HUDEP-2 (cell line): ENCODE data around the gene ACTR1A.
A peak's percentile ranks its signal among the peaks of the same experiment; 100 is the strongest.

ENCODE experiments used
- DNase-seq, 76 experiments: peaks; one replicate each; lab custom pipeline; 2025; ENCODE audit not compliant: unreplicated experiment in 76 of 76; lab: John Stamatoyannopoulos, UW

Gene ACTR1A

DNA sequence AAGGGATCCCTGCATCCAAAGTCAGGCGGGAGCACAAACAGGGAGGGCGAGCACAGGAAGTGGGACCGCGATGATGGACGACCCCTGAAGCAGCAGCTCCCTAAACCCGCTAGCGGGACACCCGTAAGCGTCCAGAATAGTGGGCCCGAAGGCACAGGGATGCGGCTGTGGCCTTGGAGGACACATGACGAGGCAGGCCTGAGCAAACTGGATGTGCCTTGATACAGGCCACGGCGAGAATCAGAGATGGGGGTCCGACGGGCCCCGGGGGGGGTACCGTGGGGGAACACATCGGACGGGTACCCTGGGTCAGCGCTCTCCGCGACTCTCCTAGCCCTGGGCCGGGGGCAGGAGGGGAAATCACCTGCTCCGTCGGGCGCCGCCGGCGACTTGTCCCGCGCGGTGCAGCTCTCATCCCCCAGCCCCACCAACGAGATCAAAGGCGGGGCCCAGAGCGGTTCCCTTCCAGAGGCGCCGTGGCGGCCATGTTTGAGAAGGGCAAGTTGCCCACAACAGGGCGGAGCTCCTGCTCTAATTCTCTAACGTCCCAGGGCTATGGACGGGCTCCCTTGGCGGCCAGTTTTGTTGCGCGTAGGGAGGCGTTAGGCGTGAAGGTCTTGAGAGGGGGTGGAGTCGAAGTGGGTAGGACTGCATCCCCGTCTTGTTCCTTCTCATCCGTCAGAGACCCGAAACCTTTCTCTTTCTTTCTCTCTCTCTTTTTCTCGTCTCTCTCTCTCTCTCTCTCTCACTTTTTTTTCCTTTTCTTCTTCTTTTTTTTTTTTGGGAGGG is 70.2 kb downstream of the ACTR1A start, which contains the start of gene CUEDC2:
TSS of gene CUEDC2 (minus strand) at position 413 of the 789 bp plus-strand sequence. CDS start 7,386 bp downstream, outside the sequence.
- DNase-seq: peak in 74 of 76 experiments; percentile 58 to 98 (median 95)

GRCh38 chr10:102431452-102432124 is 70.9 kb downstream of the ACTR1A start:
- DNase-seq: peak in 14 of 76 experiments; percentile 10 to 41 (median 21)

- DNase-seq: no peak
Measured at GRCh38 chr10:102429468-102429867, 73.0 kb downstream of the ACTR1A start.
